Fibroblast of skin of right biceps (primary cell): Measurements from ENCODE around the gene LAMA3.

Experiments used
- DNase-seq: peaks from one replicate; pipeline ENCODE4 v3.0.0-alpha.2; 2013

The LAMA3 gene

GRCh38 chr18:23779696-23780303 lies 90.5 kb downstream of the LAMA3 start:
- DNase-seq: peak; percentile 43

GRCh38 chr18:23784832-23785245 lies 95.6 kb downstream of the LAMA3 start:
- peak; percentile 80 for DNase-seq

- no peak for DNase-seq
Measured at GRCh38 chr18:23793051-23793450, 103.8 kb downstream of the LAMA3 start.

- no peak for DNase-seq
Measured at GRCh38 chr18:23793985-23794867, 105.0 kb downstream of the LAMA3 start.

GRCh38 chr18:23798249-23798648 lies 109.0 kb downstream of the LAMA3 start:
- DNase-seq: no peak

- DNase-seq: no peak
Measured at GRCh38 chr18:23798824-23799223, 109.6 kb downstream of the LAMA3 start.

GRCh38 chr18:23799540-23799939 lies 110.3 kb downstream of the LAMA3 start:
- no peak for DNase-seq

- no peak for DNase-seq
Measured at GRCh38 chr18:23800902-23801301, 111.6 kb downstream of the LAMA3 start.

GRCh38 chr18:23802817-23803216 lies 113.6 kb downstream of the LAMA3 start:
- DNase-seq: no peak

GRCh38 chr18:23803755-23804154 lies 114.5 kb downstream of the LAMA3 start:
- DNase-seq: no peak

- no peak for DNase-seq
Measured at GRCh38 chr18:23805898-23806297, 116.6 kb downstream of the LAMA3 start.

GRCh38 chr18:23809415-23809814 lies 120.2 kb downstream of the LAMA3 start:
- no peak for DNase-seq

- DNase-seq: no peak
Measured at GRCh38 chr18:23810396-23810795, 121.1 kb downstream of the LAMA3 start.

- no peak for DNase-seq
Measured at GRCh38 chr18:23811176-23811575, 121.9 kb downstream of the LAMA3 start.

- DNase-seq: peak; percentile 20
Measured at GRCh38 chr18:23812546-23813440, 123.5 kb downstream of the LAMA3 start.

- no peak for DNase-seq
Measured at GRCh38 chr18:23814991-23815614, 125.8 kb downstream of the LAMA3 start.

GRCh38 chr18:23816021-23816420 lies 126.8 kb downstream of the LAMA3 start:
- no peak for DNase-seq

GRCh38 chr18:23816740-23817139 lies 127.5 kb downstream of the LAMA3 start:
- no peak for DNase-seq

GRCh38 chr18:23819001-23819400 lies 129.7 kb downstream of the LAMA3 start:
- peak; percentile 28 for DNase-seq

GRCh38 chr18:23822590-23823385 lies 133.5 kb downstream of the LAMA3 start:
- DNase-seq: peak; percentile 86

GRCh38 chr18:23824240-23824639 lies 135.0 kb downstream of the LAMA3 start:
- DNase-seq: no peak

- DNase-seq: peak; percentile 34
Measured at GRCh38 chr18:23824669-23825068, 135.4 kb downstream of the LAMA3 start.
